Activated CD4-positive, alpha-beta T cell treated with anti-CD3 and anti-CD28 coated beads, Interleukin-2, amount 50 U/mL, for 16 hours (primary cell): ENCODE data around the gene ATG12.
"Not testable (repeated sequence)": the region's sequence is repeated elsewhere in the genome, so short reads cannot be mapped to it uniquely, and the experiment has no call there.

ENCODE experiments used
- DNase-seq: peaks from one replicate; pipeline ENCODE4 v3.0.0-alpha.2; 2020

The ATG12 gene

GRCh38 chr5:115842089-115842935 is 947 bp upstream of the ATG12 start:
- peak; percentile 14 for DNase-seq

GRCh38 chr5:115840873-115841272 is 492 bp downstream of the ATG12 start:
- DNase-seq: no peak

GRCh38 chr5:115838885-115839518 is 2.4 kb downstream of the ATG12 start:
- DNase-seq: peak; percentile 74

GRCh38 chr5:115835481-115835880 is 5.9 kb downstream of the ATG12 start:
- no peak for DNase-seq

GRCh38 chr5:115831163-115831768 is 10.1 kb downstream of the ATG12 start:
- peak; percentile 49 for DNase-seq

GRCh38 chr5:115829913-115830312 is 11.5 kb downstream of the ATG12 start:
- no peak for DNase-seq

GRCh38 chr5:115825948-115826347 is 15.4 kb downstream of the ATG12 start:
- no peak for DNase-seq

- not testable (repeated sequence) for DNase-seq
These were observed 16.4 kb downstream of the ATG12 start for GRCh38 chr5:115824983-115825382.

- DNase-seq: no peak
These were observed 20.5 kb downstream of the ATG12 start for GRCh38 chr5:115820846-115821245.

GRCh38 chr5:115818821-115819220 is 22.5 kb downstream of the ATG12 start:
- no peak for DNase-seq

GRCh38 chr5:115817386-115817785 is 24.0 kb downstream of the ATG12 start:
- no peak for DNase-seq

GRCh38 chr5:115816226-115817081 is 24.9 kb downstream of the ATG12 start, which contains the start of gene CDO1:
Gene CDO1, minus strand, starts transcription at chr5:115816659. Its CDS starts 262 bp downstream, at chr5:115816397.
- DNase-seq: peak; percentile 26

GRCh38 chr5:115815693-115816225 is 25.6 kb downstream of the ATG12 start:
- DNase-seq: no peak

- DNase-seq: no peak
These were observed 26.2 kb downstream of the ATG12 start for GRCh38 chr5:115815006-115815692.

- DNase-seq: peak; percentile 23
These were observed 27.6 kb downstream of the ATG12 start for GRCh38 chr5:115813719-115814118.

GRCh38 chr5:115812372-115812771 is 29.0 kb downstream of the ATG12 start:
- no peak for DNase-seq

- DNase-seq: no peak
These were observed 30.0 kb downstream of the ATG12 start for GRCh38 chr5:115811406-115811805.

GRCh38 chr5:115810761-115811160 is 30.6 kb downstream of the ATG12 start:
- no peak for DNase-seq

- DNase-seq: peak; percentile 34
These were observed 31.4 kb downstream of the ATG12 start for GRCh38 chr5:115809946-115810345.

GRCh38 chr5:115808066-115808465 is 33.3 kb downstream of the ATG12 start:
- DNase-seq: not testable (repeated sequence)

- no peak for DNase-seq
These were observed 33.7 kb downstream of the ATG12 start for GRCh38 chr5:115807654-115808052.
